DOHH2 (cell line): ENCODE measurements around the gene ARFGEF3.

ENCODE experiments used
- CTCF ChIP-seq: fragments of 200-600 bp; sonication (generic); IDR thresholded peaks from one replicate; pipeline ENCODE4 v1.5.1; 2014; ENCODE audit warnings: antibody characterized with exemption, mild to moderate bottlenecking, low read depth, low read length; ENCODE audit not compliant: poor library complexity, severe bottlenecking
- EZH2phosphoT487 ChIP-seq: fragments of 200-600 bp; sonication (generic); IDR thresholded peaks from 2 replicates; pipeline ENCODE4 v1.6.1; 2017; ENCODE audit warnings: borderline replicate concordance, mild to moderate bottlenecking, antibody characterized with exemption, low read length, moderate library complexity, mixed read lengths

DNA sequence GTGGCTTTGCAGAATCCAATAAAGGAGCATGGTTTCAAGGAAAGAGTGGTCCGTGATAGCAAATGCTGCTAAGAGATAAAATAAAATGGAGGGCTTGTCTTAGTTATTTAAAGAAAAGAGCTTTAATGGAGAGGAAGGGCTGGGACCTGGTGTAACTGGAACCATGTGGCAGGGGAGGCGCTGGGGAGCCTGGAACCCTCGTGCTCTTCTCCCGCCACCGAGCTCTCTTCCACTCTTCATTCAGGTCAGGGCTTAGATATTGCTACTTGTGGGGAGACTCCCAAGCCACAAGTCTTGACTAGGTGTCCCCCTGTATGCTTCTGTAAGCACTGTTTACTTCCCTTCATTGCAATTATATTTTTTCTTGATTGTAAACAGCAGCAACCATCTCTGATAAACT, 15.2 kb upstream of the ARFGEF3 start:
- TF ChIP-seq CTCF (no peak), EZH2phosphoT487 (no peak)
